A673 (cell line): Measurements from ENCODE around the gene NID1. TPM values are rescaled to one million over a fixed set of nuclear protein-coding genes. Genes with fewer than 3 reads are reported as not detected.

ENCODE experiments used
- BruUV-seq: library from RNA; stranded (reverse); fragments of 400-500 nt; replicated peaks from 2 replicates; lab custom pipeline; 2021; lab: Mats Ljungman, UMichigan
- CTCF ChIA-PET: fragments of 300-600 bp; sonication (Branson Sonifier 250); formaldehyde crosslinking; loops from one replicate; lab custom pipeline; 2022; ENCODE audit warnings: antibody characterized with exemption; lab: Charles Lee
- POLR2A ChIA-PET: fragments of 300-600 bp; sonication (Branson Sonifier 250); formaldehyde crosslinking; loops from one replicate; lab custom pipeline; 2022; ENCODE audit warnings: antibody characterized with exemption; ENCODE audit not compliant: low non-redundant PET; lab: Charles Lee
- DNase-seq: peaks from one replicate; pipeline ENCODE4 v3.0.0-alpha.2; 2015; ENCODE audit warnings: low spot score
- H3K27ac ChIP-seq: fragments of 200-600 bp; sonication (generic); 2 replicates; pipeline ENCODE4 v1.5.1; 2016; ENCODE audit warnings: mixed run types, low read depth, mild to moderate bottlenecking, mixed read lengths, antibody characterized with exemption, low read length; ENCODE audit not compliant: poor library complexity, severe bottlenecking
- H3K27me3 ChIP-seq: fragments of 200-600 bp; sonication (generic); replicated peaks from 2 replicates; pipeline ENCODE4 v1.6.1; 2017; ENCODE audit warnings: mixed run types, low read depth, mild to moderate bottlenecking, mixed read lengths, antibody characterized with exemption, low read length; ENCODE audit not compliant: insufficient read depth, poor library complexity
- H3K36me3 ChIP-seq: fragments of 200-600 bp; sonication (generic); 2 replicates; pipeline ENCODE4 v1.6.1; 2016; ENCODE audit warnings: mixed run types, mild to moderate bottlenecking, mixed read lengths, antibody characterized with exemption, low read length; ENCODE audit not compliant: insufficient read depth, poor library complexity, severe bottlenecking
- H3K4me1 ChIP-seq: fragments of 200-600 bp; sonication (generic); 2 replicates; pipeline ENCODE4 v1.6.1; 2017; ENCODE audit warnings: mixed run types, mild to moderate bottlenecking, mixed read lengths, antibody characterized with exemption, low read length; ENCODE audit not compliant: insufficient read depth, poor library complexity, severe bottlenecking
- H3K4me3 ChIP-seq: fragments of 200-600 bp; sonication (generic); 2 replicates; pipeline ENCODE4 v1.5.1; 2016; ENCODE audit warnings: low read depth, mixed run types, mild to moderate bottlenecking, mixed read lengths, low read length; ENCODE audit not compliant: poor library complexity, severe bottlenecking
- H3K9me3 ChIP-seq: fragments of 200-600 bp; sonication (generic); 2 replicates; pipeline ENCODE4 v1.6.1; 2016; ENCODE audit warnings: mixed run types, low read depth, mild to moderate bottlenecking, mixed read lengths, antibody characterized with exemption, low read length; ENCODE audit not compliant: poor library complexity, severe bottlenecking
- CTCF ChIP-seq: fragments of 300-800, 200-600 bp; sonication (generic); conservative IDR thresholded peaks from 2 replicates; pipeline ENCODE4 v1.5.1; 2017; ENCODE audit warnings: low read depth, mild to moderate bottlenecking, antibody characterized with exemption, low read length, moderate library complexity, mixed read lengths
- EZH2 ChIP-seq: fragments of 200-600 bp; sonication (generic); IDR thresholded peaks from 2 replicates; pipeline ENCODE4 v1.6.1; 2017; ENCODE audit warnings: borderline replicate concordance, low read depth, mild to moderate bottlenecking, mixed read lengths, antibody characterized with exemption, low read length; ENCODE audit not compliant: poor library complexity, severe bottlenecking
- intact Hi-C: fragments of 100-400 bp; cut with micrococcal nuclease; formaldehyde crosslinking; loops from one replicate; pipeline ENCODE4 v1.10.0; 2022; ENCODE audit not compliant: unreplicated experiment
- total RNA-seq: library from RNA; stranded (reverse); gene quantifications from 2 replicates; pipeline ENCODE4 v1.2.3, GENCODE V29; 2021

The NID1 gene
- total RNA-seq, 1 experiment from 2014 or later, result 0.64 TPM

- no peak overlapping the region for H3K27ac ChIP-seq
- intact Hi-C loops, result loop anchor here (10.0 kb wide), 2 partner anchors 115 to 875 kb away; partner anchors contain the start of gene LYST
- BruUV-seq, result no TSS peak
Measured at GRCh38 chr1:235979716-235980333, 85.1 kb downstream of the NID1 start.

GRCh38 chr1:235979176-235979575 lies 85.7 kb downstream of the NID1 start:
- Histone ChIP-seq H3K4me1 (no peaks in the 10 kb centered on the region), H3K36me3 (no peaks in the 10 kb centered on the region), H3K27me3 (no peaks in the 10 kb centered on the region), H3K4me3 (no peak overlapping the region), H3K27ac (no peak overlapping the region), H3K9me3 (no peaks in the 10 kb centered on the region)
- intact Hi-C loops, result loop anchor here (10.0 kb wide), 2 partner anchors 114 to 874 kb away; partner anchors contain the start of gene LYST
- ChIA-PET POLR2A (no interaction called here), CTCF (no interaction called here)
- no peak for DNase-seq
- TF ChIP-seq CTCF (no peak), EZH2 (no peak)
- no TSS peak for BruUV-seq

More at GRCh38 chr1:235979716-235980333, 85.1 kb downstream of the NID1 start:
- no peak overlapping the region for H3K4me3 ChIP-seq
- TF ChIP-seq CTCF (no peak), EZH2 (no peak)
- no peaks in the 10 kb centered on the region for H3K27me3 ChIP-seq
- CTCF ChIA-PET, result no interaction called here
- H3K9me3 ChIP-seq, result no peaks in the 10 kb centered on the region
- no peaks in the 10 kb centered on the region for H3K4me1 ChIP-seq
- H3K36me3 ChIP-seq, result no peaks in the 10 kb centered on the region
- no peak for DNase-seq
- POLR2A ChIA-PET, result no interaction called here

GRCh38 chr1:235976490-235976889 lies 88.4 kb downstream of the NID1 start:
- CTCF ChIA-PET, result no interaction called here

More at GRCh38 chr1:235976490-235976889, 88.4 kb downstream of the NID1 start:
- POLR2A ChIA-PET, result no interaction called here
- intact Hi-C loops, result loop anchor here (10.0 kb wide), 2 partner anchors 112 to 872 kb away; partner anchors contain the start of gene LYST
- Histone ChIP-seq H3K9me3 (no peaks in the 10 kb centered on the region), H3K36me3 (no peaks in the 10 kb centered on the region), H3K4me1 (no peaks in the 10 kb centered on the region), H3K4me3 (no peak overlapping the region), H3K27me3 (no peaks in the 10 kb centered on the region), H3K27ac (no peak overlapping the region)
- no peak for DNase-seq
- TF ChIP-seq CTCF (no peak), EZH2 (no peak)
- BruUV-seq, result no TSS peak
